HepG2 (cell line): ENCODE measurements around the gene PAK6. TPM values are rescaled to one million over a fixed set of nuclear protein-coding genes. Genes with fewer than 3 reads are reported as not detected.

Experiments
- EED ChIP-seq: sonication (generic); formaldehyde crosslinking; IDR thresholded peaks from 2 replicates; pipeline ENCODE4 v1.5.0; 2020; ENCODE audit warnings: mild to moderate bottlenecking, missing genetic modification reagents
- FIP1L1 ChIP-seq: fragments of 200-400 bp; formaldehyde crosslinking; IDR thresholded peaks from 2 replicates; pipeline ENCODE4 v1.6.1; 2018; ENCODE audit warnings: low read depth, mild to moderate bottlenecking, low read length, moderate library complexity, borderline replicate concordance; ENCODE audit not compliant: insufficient read depth
- FOXM1 ChIP-seq: sonication (generic); formaldehyde crosslinking; IDR thresholded peaks from 2 replicates; pipeline ENCODE4 v1.5.0; 2020; ENCODE audit warnings: missing genetic modification reagents
- GLI4 ChIP-seq: sonication (generic); formaldehyde crosslinking; IDR thresholded peaks from 2 replicates; pipeline ENCODE4 v1.5.1; 2020; ENCODE audit warnings: missing genetic modification reagents, mild to moderate bottlenecking, moderate library complexity, borderline replicate concordance
- HNF4G ChIP-seq, 2 experiments: sonication (generic) in 1 of 2; formaldehyde crosslinking in 1 of 2; IDR thresholded peaks; 2 replicates each; pipeline versions ENCODE4 v1.4.0 to v1.6.1; 2011 to 2020; ENCODE audit warnings: borderline replicate concordance in 2 of 2, low read depth in 2 of 2, mild to moderate bottlenecking in 2 of 2, low read length in 1 of 2, missing genetic modification reagents in 1 of 2, moderate library complexity in 1 of 2
- MEF2D ChIP-seq: sonication (generic); formaldehyde crosslinking; IDR thresholded peaks from 2 replicates; pipeline ENCODE4 v1.5.1; 2020; ENCODE audit warnings: mild to moderate bottlenecking, missing genetic modification reagents
- MTF2 ChIP-seq: sonication (generic); formaldehyde crosslinking; IDR thresholded peaks from 2 replicates; pipeline ENCODE4 v1.5.0; 2020; ENCODE audit warnings: missing genetic modification reagents, borderline replicate concordance
- NFATC3 ChIP-seq: sonication (generic); formaldehyde crosslinking; IDR thresholded peaks from 2 replicates; pipeline ENCODE4 v1.5.1; 2020; ENCODE audit warnings: mild to moderate bottlenecking, missing genetic modification reagents
- PHF21A ChIP-seq: sonication (generic); formaldehyde crosslinking; IDR thresholded peaks from 2 replicates; pipeline ENCODE4 v1.5.0; 2020; ENCODE audit warnings: mild to moderate bottlenecking, missing genetic modification reagents
- PHF8 ChIP-seq: sonication (generic); formaldehyde crosslinking; IDR thresholded peaks from 2 replicates; pipeline ENCODE4 v1.5.0; 2020; ENCODE audit warnings: missing genetic modification reagents
- RORA ChIP-seq: sonication (generic); formaldehyde crosslinking; IDR thresholded peaks from 2 replicates; pipeline ENCODE4 v1.5.0; 2020; ENCODE audit warnings: mild to moderate bottlenecking, missing genetic modification reagents, moderate library complexity
- SRF ChIP-seq: IDR thresholded peaks from 2 replicates; pipeline ENCODE4 v1.6.1; 2011; ENCODE audit warnings: mild to moderate bottlenecking, low read depth, low read length, moderate library complexity
- SRSF4 ChIP-seq: fragments of 200-400 bp; formaldehyde crosslinking; IDR thresholded peaks from one replicate; pipeline ENCODE4 v1.6.1; 2018; ENCODE audit warnings: mild to moderate bottlenecking, low read depth, low read length, moderate library complexity; ENCODE audit not compliant: poor library complexity, severe bottlenecking
- ZKSCAN5 ChIP-seq: sonication (generic); formaldehyde crosslinking; IDR thresholded peaks from 2 replicates; pipeline ENCODE4 v1.5.1; 2020; ENCODE audit warnings: mild to moderate bottlenecking, missing genetic modification reagents
- ZNF530 ChIP-seq: sonication (generic); formaldehyde crosslinking; IDR thresholded peaks from 2 replicates; pipeline ENCODE4 v1.5.0; 2020; ENCODE audit warnings: low read depth, mild to moderate bottlenecking, missing genetic modification reagents
- ZNF546 ChIP-seq: sonication (generic); formaldehyde crosslinking; conservative IDR thresholded peaks from 2 replicates; pipeline ENCODE4 v1.8.1; 2023; ENCODE audit warnings: mild to moderate bottlenecking, missing genetic modification reagents
- polyA plus RNA-seq, 8 experiments: library from polyadenylated mRNA; depleted of rRNA in 3 of 8; stranded (reverse) in 7 of 8; unstranded in 1 of 8; fragments of >200 nt; fragmentation: Illumina TruSeq in 4 of 8; extraction: Trizol in 4 of 8; gene quantifications; 2 replicates each; pipeline versions ENCODE4 v1.2.1 to v1.2.3, GENCODE V29; 2011 to 2016; ENCODE audit warnings: low read depth in 4 of 8, missing spikeins in 1 of 8, mixed read lengths in 1 of 8; ENCODE audit not compliant: insufficient read depth in 1 of 8
- total RNA-seq, 5 experiments: library from RNA; depleted of rRNA; stranded (reverse); fragments of >200 nt; fragmentation: Illumina TruSeq; extraction: Trizol; gene quantifications; 2 replicates each; pipeline ENCODE4 v1.2.3, GENCODE V29; 2016; ENCODE audit warnings: low read depth in 1 of 5
- TF ChIP-seq, protein P1 (sequence below): IDR thresholded peaks from 2 replicates; pipeline ENCODE4 v1.6.1; 2018; ENCODE audit warnings: missing genetic modification reagents

The PAK6 gene
- total and polyA plus RNA-seq, 2 of the 13 experiments (the other 11 are each of a cell fraction or from before 2014, with no cell fraction given), result 0.07 TPM; not detected in 1

DNA sequence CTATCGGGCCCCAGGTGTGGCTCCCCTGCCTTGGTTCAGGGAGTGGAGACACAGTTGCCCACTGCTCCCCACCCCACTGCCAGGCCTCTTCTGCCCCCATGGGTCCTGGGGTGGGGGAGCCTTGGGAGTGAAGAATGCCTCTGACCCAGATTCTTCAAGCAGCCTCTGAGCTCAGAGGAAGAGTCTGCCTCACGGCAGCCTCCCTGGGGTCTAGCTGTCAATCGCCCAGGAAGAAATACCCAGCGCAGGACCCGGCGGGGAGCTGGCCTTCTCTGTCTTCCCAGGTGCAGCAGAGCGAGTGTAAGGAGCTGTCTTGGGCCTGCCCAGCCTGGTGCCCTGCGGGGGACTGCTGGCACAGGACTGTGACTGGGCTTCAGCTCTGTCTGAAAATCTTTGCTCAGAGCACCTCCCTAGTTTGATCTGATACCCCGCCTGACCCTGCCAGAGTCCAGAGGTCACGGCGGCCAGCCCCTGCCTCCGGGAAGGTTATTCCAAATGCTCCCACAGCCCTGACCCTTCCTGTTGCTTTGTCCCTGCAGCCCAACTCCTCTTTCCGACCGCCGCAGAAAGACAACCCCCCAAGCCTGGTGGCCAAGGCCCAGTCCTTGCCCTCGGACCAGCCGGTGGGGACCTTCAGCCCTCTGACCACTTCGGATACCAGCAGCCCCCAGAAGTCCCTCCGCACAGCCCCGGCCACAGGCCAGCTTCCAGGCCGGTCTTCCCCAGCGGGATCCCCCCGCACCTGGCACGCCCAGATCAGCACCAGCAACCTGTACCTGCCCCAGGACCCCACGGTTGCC is 33.0 kb downstream of the PAK6 start (continued):
- TF ChIP-seq EED (CRISPR knock-in tag) (0 out of 2 replicates have a peak, but pooled peaks have one; percentile 7), MEF2D (no peak), SRSF4 (no peak), FIP1L1 (no peak), SRF (no peak), ZNF546 (CRISPR knock-in tag) (no peak), GLI4 (CRISPR knock-in tag) (no peak), PHF21A (CRISPR knock-in tag) (peak; percentile 53; the same call in 1 of the 2 replicates), RORA (CRISPR knock-in tag) (no peak), HNF4G (IDR thresholded peaks at IDR 0.05; ENCODE audit: borderline replicate concordance, low read depth, low read length) (peak; percentile 36; the same call in 1 of the 2 replicates), HNF4G (CRISPR knock-in tag; IDR thresholded peaks at IDR 0.05; ENCODE audit: borderline replicate concordance, low read depth) (peak; percentile 41; the same call in 1 of the 2 replicates), FOXM1 (CRISPR knock-in tag) (no peak), MTF2 (no peak), ZKSCAN5 (CRISPR knock-in tag) (no peak), PHF8 (no peak), ZNF530 (CRISPR knock-in tag) (no peak), NFATC3 (no peak)
- TF ChIP-seq, protein P1, sequence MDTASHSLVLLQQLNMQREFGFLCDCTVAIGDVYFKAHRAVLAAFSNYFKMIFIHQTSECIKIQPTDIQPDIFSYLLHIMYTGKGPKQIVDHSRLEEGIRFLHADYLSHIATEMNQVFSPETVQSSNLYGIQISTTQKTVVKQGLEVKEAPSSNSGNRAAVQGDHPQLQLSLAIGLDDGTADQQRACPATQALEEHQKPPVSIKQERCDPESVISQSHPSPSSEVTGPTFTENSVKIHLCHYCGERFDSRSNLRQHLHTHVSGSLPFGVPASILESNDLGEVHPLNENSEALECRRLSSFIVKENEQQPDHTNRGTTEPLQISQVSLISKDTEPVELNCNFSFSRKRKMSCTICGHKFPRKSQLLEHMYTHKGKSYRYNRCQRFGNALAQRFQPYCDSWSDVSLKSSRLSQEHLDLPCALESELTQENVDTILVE, result no peak
